Esophagus (tissue), 2 donors: Measurements from ENCODE around the gene PNCK. TPM values are rescaled to one million over a fixed set of nuclear protein-coding genes. Genes with fewer than 3 reads are reported as not detected.

Experiments used
- H3K27ac ChIP-seq, 2 donors: one replicate each; pipeline ENCODE4 v1.5.1; 2013; ENCODE audit warnings: low read depth in 2 of 2, mild to moderate bottlenecking in 2 of 2, inconsistent platforms in 1 of 2, low read length in 1 of 2, moderate library complexity in 1 of 2
- H3K27me3 ChIP-seq, 2 donors: one replicate each; pipeline ENCODE4 v1.6.1; 2013; ENCODE audit warnings: low read length in 2 of 2, control low read depth in 1 of 2, mild to moderate bottlenecking in 1 of 2; ENCODE audit not compliant: insufficient read depth in 2 of 2, control insufficient read depth in 1 of 2
- H3K36me3 ChIP-seq, 2 donors: one replicate each; pipeline ENCODE4 v1.6.1; 2013; ENCODE audit warnings: low read length in 1 of 2; ENCODE audit not compliant: control insufficient read depth in 2 of 2, insufficient read depth in 2 of 2
- H3K4me1 ChIP-seq, 2 donors: one replicate each; pipeline ENCODE4 v1.6.1; 2013; ENCODE audit warnings: low read length in 1 of 2; ENCODE audit not compliant: control insufficient read depth in 2 of 2, insufficient read depth in 2 of 2
- H3K4me3 ChIP-seq, 2 donors: one replicate each; pipeline ENCODE4 v1.5.1; 2013; ENCODE audit warnings: low read length in 2 of 2, mild to moderate bottlenecking in 2 of 2, low read depth in 1 of 2, moderate library complexity in 1 of 2
- H3K9me3 ChIP-seq, 2 donors: one replicate each; pipeline ENCODE4 v1.6.1; 2013; ENCODE audit warnings: mild to moderate bottlenecking in 2 of 2, low read depth in 1 of 2, low read length in 1 of 2, moderate library complexity in 1 of 2; ENCODE audit not compliant: control insufficient read depth in 2 of 2, insufficient read depth in 1 of 2
- WGBS, 2 donors: extraction: QIAGEN DNeasy Blood & Tissue Kit; methylation state at CpG; one replicate each; pipeline ENCODE4 v1.1.7; 2013; 5-methylcytosine and 5-hydroxymethylcytosine counted together
- polyA plus RNA-seq, 2 donors: library from polyadenylated mRNA; stranded (reverse); fragments of 200-250 nt; gene quantifications; one replicate each; pipeline ENCODE4 v1.2.3, GENCODE V29; 2013
- donor health status: healthy with polysubstance abuse.
- donor health status: Bipolar disorder and iron deficiency.

The PNCK gene
- polyA plus RNA-seq, 2 donors = 5.0 to 6.4 TPM

GRCh38 chrX:153667281-153667955 lies 6.2 kb downstream of the PNCK start:
- Histone ChIP-seq H3K27ac (no peak overlapping the region), H3K9me3 (no peaks in the 10 kb centered on the region), H3K4me3 (no peak overlapping the region), H3K27me3 (peaks cover 0 to 3% of the 10 kb centered on the region in 2 donors), H3K36me3 (no peaks in the 10 kb centered on the region), H3K4me1 (peaks cover 0 to 2% of the 10 kb centered on the region in 2 donors)
- 68 to 69% methylated on average over 11 of the region's 11 CpGs for WGBS, 2 donors

- H3K27ac ChIP-seq = no peak overlapping the region
- H3K4me1 ChIP-seq = peaks cover 0 to 2% of the 10 kb centered on the region in 2 donors
- H3K36me3 ChIP-seq = no peaks in the 10 kb centered on the region
- no peak overlapping the region for H3K4me3 ChIP-seq
- 68 to 74% methylated on average over 9 of the region's 9 CpGs for WGBS, 2 donors
- no peaks in the 10 kb centered on the region for H3K9me3 ChIP-seq
- H3K27me3 ChIP-seq = peaks cover 0 to 3% of the 10 kb centered on the region in 2 donors
Measured at GRCh38 chrX:153665726-153666306, 7.8 kb downstream of the PNCK start.

GRCh38 chrX:153662266-153662665 lies 11.3 kb downstream of the PNCK start:
- H3K4me1 ChIP-seq = no peaks in the 10 kb centered on the region
- H3K27ac ChIP-seq = no peak overlapping the region
- no peaks in the 10 kb centered on the region for H3K36me3 ChIP-seq
- 5 to 25% methylated on average over 28 to 31 of the region's 31 CpGs for WGBS, 2 donors
- H3K4me3 ChIP-seq = no peak overlapping the region
- H3K9me3 ChIP-seq = no peaks in the 10 kb centered on the region
- H3K27me3 ChIP-seq = peaks cover 0 to 3% of the 10 kb centered on the region in 2 donors

GRCh38 chrX:153659268-153659667 lies 14.3 kb downstream of the PNCK start:
- WGBS, 2 donors = 83 to 96% methylated on average over 3 of the region's 3 CpGs
- no peaks in the 10 kb centered on the region for H3K27me3 ChIP-seq

GRCh38 chrX:153657161-153657560 lies 16.5 kb downstream of the PNCK start:
- Histone ChIP-seq H3K9me3 (peaks cover 0 to 4% of the 10 kb centered on the region in 2 donors), H3K4me1 (no peaks in the 10 kb centered on the region), H3K27me3 (no peaks in the 10 kb centered on the region), H3K36me3 (no peaks in the 10 kb centered on the region), H3K27ac (no peak overlapping the region), H3K4me3 (no peak overlapping the region)
- WGBS, 2 donors = 83 to 91% methylated on average over 9 of the region's 9 CpGs

More at GRCh38 chrX:153659268-153659667, 14.3 kb downstream of the PNCK start:
- Histone ChIP-seq H3K4me3 (no peak overlapping the region), H3K4me1 (no peaks in the 10 kb centered on the region), H3K36me3 (no peaks in the 10 kb centered on the region), H3K27ac (no peak overlapping the region), H3K9me3 (peaks cover 0 to 2% of the 10 kb centered on the region in 2 donors)

GRCh38 chrX:153653556-153653955 lies 20.1 kb downstream of the PNCK start:
- Histone ChIP-seq H3K36me3 (no peaks in the 10 kb centered on the region), H3K4me3 (no peak overlapping the region), H3K4me1 (peaks cover 0 to 3% of the 10 kb centered on the region in 2 donors), H3K9me3 (peaks cover 0 to 4% of the 10 kb centered on the region in 2 donors), H3K27me3 (no peaks in the 10 kb centered on the region), H3K27ac (no peak overlapping the region)
- 80 to 91% methylated on average over 2 of the region's 2 CpGs for WGBS, 2 donors

GRCh38 chrX:153651540-153652079 lies 22.0 kb downstream of the PNCK start:
- Histone ChIP-seq H3K9me3 (peaks cover 0 to 4% of the 10 kb centered on the region in 2 donors), H3K27ac (no peak overlapping the region), H3K4me3 (no peak overlapping the region), H3K36me3 (no peaks in the 10 kb centered on the region), H3K27me3 (peaks cover 0 to 8% of the 10 kb centered on the region in 2 donors), H3K4me1 (peaks cover 0 to 3% of the 10 kb centered on the region in 2 donors)
- whole genome bisulfite sequencing, 2 donors = 79 to 86% methylated on average over 9 of the region's 9 CpGs

- Histone ChIP-seq H3K36me3 (no peaks in the 10 kb centered on the region), H3K27me3 (peaks cover 0 to 8% of the 10 kb centered on the region in 2 donors), H3K27ac (no peak overlapping the region), H3K4me1 (peaks cover 2 to 3% of the 10 kb centered on the region in 2 donors), H3K4me3 (no peak overlapping the region), H3K9me3 (peaks cover 0 to 4% of the 10 kb centered on the region in 2 donors)
- WGBS, 2 donors = 87 to 92% methylated on average over 12 to 13 of the region's 13 CpGs
Measured at GRCh38 chrX:153650959-153651358, 22.7 kb downstream of the PNCK start.

GRCh38 chrX:153649915-153650782 lies 23.5 kb downstream of the PNCK start:
- Histone ChIP-seq H3K4me3 (no peak overlapping the region), H3K27ac (no peak overlapping the region), H3K4me1 (peaks cover 2 to 3% of the 10 kb centered on the region in 2 donors), H3K36me3 (no peaks in the 10 kb centered on the region), H3K9me3 (peaks cover 0 to 4% of the 10 kb centered on the region in 2 donors), H3K27me3 (peaks cover 0 to 8% of the 10 kb centered on the region in 2 donors)
- 77 to 81% methylated on average over 36 to 41 of the region's 41 CpGs for WGBS, 2 donors
